GM21619 (cell line): ENCODE results near the gene SLC39A7.

Experiments used
- ATAC-seq: cut with Tn5 transposase; IDR thresholded peaks from one replicate; pipeline ENCODE4 v1.9.1; 2021; ENCODE audit not compliant: unreplicated experiment

The SLC39A7 gene

GRCh38 chr6:33189164-33189563, 11.5 kb upstream of the SLC39A7 start:
- ATAC-seq = no peak

GRCh38 chr6:33189625-33190448, 10.8 kb upstream of the SLC39A7 start:
- ATAC-seq = no peak

GRCh38 chr6:33190504-33191107, 10.1 kb upstream of the SLC39A7 start:
- ATAC-seq = no peak

- no peak for ATAC-seq
Measured at GRCh38 chr6:33191383-33192104, 9.1 kb upstream of the SLC39A7 start.

GRCh38 chr6:33192105-33192646, 8.5 kb upstream of the SLC39A7 start, which contains the start of gene COL11A2:
COL11A2 (minus strand) TSS chr6:33192467; CDS start chr6:33192240, 227 bp downstream.
- no peak for ATAC-seq

- ATAC-seq = no peak
Measured at GRCh38 chr6:33192671-33193602, 7.7 kb upstream of the SLC39A7 start.

GRCh38 chr6:33193619-33194018, 7.0 kb upstream of the SLC39A7 start:
- no peak for ATAC-seq

GRCh38 chr6:33194431-33194979, 6.2 kb upstream of the SLC39A7 start:
- ATAC-seq = no peak

GRCh38 chr6:33195304-33196165, 5.1 kb upstream of the SLC39A7 start:
- no peak for ATAC-seq

GRCh38 chr6:33197431-33198048, 3.1 kb upstream of the SLC39A7 start:
- ATAC-seq = no peak

- ATAC-seq = no peak
Measured at GRCh38 chr6:33198159-33198852, 2.4 kb upstream of the SLC39A7 start.

- no peak for ATAC-seq
Measured at GRCh38 chr6:33198853-33199436, 1.7 kb upstream of the SLC39A7 start.

GRCh38 chr6:33199687-33200218, 914 bp upstream of the SLC39A7 start:
- ATAC-seq = peak; percentile 20

GRCh38 chr6:33201147-33201545, 479 bp downstream of the SLC39A7 start:
- ATAC-seq = no peak

GRCh38 chr6:33201935-33202334, 1.3 kb downstream of the SLC39A7 start:
- no peak for ATAC-seq

GRCh38 chr6:33202799-33203198, 2.1 kb downstream of the SLC39A7 start:
- no peak for ATAC-seq

GRCh38 chr6:33203443-33204164, 2.9 kb downstream of the SLC39A7 start:
- ATAC-seq = no peak
